ENCODE data around the gene TTLL8.

DNA sequence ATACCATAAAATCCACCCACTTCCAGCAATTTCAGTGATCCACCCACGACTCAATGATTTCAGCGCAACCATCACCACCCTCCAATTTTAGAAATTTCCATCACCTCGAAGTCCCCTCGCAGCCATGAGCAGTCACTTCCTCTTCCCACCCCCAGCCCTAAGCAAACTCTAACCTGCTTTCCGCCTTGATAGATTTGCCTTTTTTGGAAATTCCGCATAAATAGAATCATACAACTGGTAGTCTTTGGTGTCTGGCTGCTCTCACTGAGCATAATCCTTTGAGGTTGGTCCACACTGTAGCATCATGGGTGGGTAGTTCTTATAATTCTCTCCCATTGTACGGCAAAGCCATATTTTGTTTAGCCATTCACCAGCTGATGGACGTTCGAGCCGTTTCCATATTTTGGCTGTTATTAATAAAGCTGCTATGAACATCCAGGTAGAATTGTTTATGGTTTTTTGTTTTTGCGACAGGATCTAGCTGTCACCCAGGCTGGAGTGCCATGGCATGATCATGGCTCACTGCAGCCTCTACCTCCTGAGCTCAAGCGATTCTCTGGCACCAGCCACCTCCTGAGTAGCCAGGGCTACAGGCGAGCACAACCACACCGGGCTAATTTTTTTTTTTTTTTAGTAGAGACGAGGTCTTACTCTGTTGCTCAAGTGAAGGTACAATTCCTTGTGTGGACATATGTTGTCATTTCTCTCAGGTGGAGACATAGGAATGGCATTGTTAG is 81.5 kb downstream of the TTLL8 start:
- TF ChIP-seq, protein P1, sequence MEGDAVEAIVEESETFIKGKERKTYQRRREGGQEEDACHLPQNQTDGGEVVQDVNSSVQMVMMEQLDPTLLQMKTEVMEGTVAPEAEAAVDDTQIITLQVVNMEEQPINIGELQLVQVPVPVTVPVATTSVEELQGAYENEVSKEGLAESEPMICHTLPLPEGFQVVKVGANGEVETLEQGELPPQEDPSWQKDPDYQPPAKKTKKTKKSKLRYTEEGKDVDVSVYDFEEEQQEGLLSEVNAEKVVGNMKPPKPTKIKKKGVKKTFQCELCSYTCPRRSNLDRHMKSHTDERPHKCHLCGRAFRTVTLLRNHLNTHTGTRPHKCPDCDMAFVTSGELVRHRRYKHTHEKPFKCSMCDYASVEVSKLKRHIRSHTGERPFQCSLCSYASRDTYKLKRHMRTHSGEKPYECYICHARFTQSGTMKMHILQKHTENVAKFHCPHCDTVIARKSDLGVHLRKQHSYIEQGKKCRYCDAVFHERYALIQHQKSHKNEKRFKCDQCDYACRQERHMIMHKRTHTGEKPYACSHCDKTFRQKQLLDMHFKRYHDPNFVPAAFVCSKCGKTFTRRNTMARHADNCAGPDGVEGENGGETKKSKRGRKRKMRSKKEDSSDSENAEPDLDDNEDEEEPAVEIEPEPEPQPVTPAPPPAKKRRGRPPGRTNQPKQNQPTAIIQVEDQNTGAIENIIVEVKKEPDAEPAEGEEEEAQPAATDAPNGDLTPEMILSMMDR (IDR thresholded peaks at IDR 0.05), result no peak
- TF ChIP-seq TAF1 (IDR thresholded peaks at IDR 0.05; ENCODE audit: borderline replicate concordance, low read depth, low read length), result no peak
- TF ChIP-seq, protein P2, sequence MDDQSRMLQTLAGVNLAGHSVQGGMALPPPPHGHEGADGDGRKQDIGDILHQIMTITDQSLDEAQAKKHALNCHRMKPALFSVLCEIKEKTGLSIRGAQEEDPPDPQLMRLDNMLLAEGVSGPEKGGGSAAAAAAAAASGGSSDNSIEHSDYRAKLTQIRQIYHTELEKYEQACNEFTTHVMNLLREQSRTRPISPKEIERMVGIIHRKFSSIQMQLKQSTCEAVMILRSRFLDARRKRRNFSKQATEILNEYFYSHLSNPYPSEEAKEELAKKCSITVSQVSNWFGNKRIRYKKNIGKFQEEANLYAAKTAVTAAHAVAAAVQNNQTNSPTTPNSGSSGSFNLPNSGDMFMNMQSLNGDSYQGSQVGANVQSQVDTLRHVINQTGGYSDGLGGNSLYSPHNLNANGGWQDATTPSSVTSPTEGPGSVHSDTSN (IDR thresholded peaks at IDR 0.05), result no peak
- no peak for TF ChIP-seq EP300 (IDR thresholded peaks at IDR 0.05; ENCODE audit: borderline replicate concordance in 1 of 2, low read depth in 1 of 2, low read length in 1 of 2)
- no peak for TF ChIP-seq GATA2 (CRISPR knock-in tag; IDR thresholded peaks at IDR 0.05)
- no peak for TF ChIP-seq NFIC (IDR thresholded peaks at IDR 0.05; ENCODE audit: borderline replicate concordance)
- no peak for TF ChIP-seq JUND (IDR thresholded peaks at IDR 0.05)
- TF ChIP-seq, protein P3, sequence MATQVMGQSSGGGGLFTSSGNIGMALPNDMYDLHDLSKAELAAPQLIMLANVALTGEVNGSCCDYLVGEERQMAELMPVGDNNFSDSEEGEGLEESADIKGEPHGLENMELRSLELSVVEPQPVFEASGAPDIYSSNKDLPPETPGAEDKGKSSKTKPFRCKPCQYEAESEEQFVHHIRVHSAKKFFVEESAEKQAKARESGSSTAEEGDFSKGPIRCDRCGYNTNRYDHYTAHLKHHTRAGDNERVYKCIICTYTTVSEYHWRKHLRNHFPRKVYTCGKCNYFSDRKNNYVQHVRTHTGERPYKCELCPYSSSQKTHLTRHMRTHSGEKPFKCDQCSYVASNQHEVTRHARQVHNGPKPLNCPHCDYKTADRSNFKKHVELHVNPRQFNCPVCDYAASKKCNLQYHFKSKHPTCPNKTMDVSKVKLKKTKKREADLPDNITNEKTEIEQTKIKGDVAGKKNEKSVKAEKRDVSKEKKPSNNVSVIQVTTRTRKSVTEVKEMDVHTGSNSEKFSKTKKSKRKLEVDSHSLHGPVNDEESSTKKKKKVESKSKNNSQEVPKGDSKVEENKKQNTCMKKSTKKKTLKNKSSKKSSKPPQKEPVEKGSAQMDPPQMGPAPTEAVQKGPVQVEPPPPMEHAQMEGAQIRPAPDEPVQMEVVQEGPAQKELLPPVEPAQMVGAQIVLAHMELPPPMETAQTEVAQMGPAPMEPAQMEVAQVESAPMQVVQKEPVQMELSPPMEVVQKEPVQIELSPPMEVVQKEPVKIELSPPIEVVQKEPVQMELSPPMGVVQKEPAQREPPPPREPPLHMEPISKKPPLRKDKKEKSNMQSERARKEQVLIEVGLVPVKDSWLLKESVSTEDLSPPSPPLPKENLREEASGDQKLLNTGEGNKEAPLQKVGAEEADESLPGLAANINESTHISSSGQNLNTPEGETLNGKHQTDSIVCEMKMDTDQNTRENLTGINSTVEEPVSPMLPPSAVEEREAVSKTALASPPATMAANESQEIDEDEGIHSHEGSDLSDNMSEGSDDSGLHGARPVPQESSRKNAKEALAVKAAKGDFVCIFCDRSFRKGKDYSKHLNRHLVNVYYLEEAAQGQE (IDR thresholded peaks at IDR 0.05; ENCODE audit: low read depth, low read length), result no peak
- TF ChIP-seq POLR2AphosphoS5 (IDR thresholded peaks at IDR 0.05; ENCODE audit: low read depth, low read length), result no peak
- TF ChIP-seq RAD21 (IDR thresholded peaks at IDR 0.05; ENCODE audit: low read length), result no peak
- TF ChIP-seq, protein P4, sequence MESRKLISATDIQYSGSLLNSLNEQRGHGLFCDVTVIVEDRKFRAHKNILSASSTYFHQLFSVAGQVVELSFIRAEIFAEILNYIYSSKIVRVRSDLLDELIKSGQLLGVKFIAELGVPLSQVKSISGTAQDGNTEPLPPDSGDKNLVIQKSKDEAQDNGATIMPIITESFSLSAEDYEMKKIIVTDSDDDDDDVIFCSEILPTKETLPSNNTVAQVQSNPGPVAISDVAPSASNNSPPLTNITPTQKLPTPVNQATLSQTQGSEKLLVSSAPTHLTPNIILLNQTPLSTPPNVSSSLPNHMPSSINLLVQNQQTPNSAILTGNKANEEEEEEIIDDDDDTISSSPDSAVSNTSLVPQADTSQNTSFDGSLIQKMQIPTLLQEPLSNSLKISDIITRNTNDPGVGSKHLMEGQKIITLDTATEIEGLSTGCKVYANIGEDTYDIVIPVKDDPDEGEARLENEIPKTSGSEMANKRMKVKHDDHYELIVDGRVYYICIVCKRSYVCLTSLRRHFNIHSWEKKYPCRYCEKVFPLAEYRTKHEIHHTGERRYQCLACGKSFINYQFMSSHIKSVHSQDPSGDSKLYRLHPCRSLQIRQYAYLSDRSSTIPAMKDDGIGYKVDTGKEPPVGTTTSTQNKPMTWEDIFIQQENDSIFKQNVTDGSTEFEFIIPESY (IDR thresholded peaks at IDR 0.05; ENCODE audit: borderline replicate concordance, low read depth), result no peak
- no peak for TF ChIP-seq FOXM1 (IDR thresholded peaks at IDR 0.05; ENCODE audit: low read depth)
- no peak for TF ChIP-seq RCOR1 (IDR thresholded peaks at IDR 0.05; ENCODE audit: low read length)
